Body of pancreas (tissue), 4 donors: ENCODE measurements around the gene DNAH3.

Source experiments
- POLR2A ChIP-seq, 3 donors: fragments of 450-650 bp; IDR thresholded peaks; one replicate each; pipeline ENCODE4 v1.6.1; 2016; ENCODE audit warnings: antibody characterized with exemption in 3 of 3, mild to moderate bottlenecking in 2 of 3
- TF ChIP-seq, protein P1 (sequence below), 7 experiments: fragments of 450-650 bp in 4 of 7; fragments of 200-600 bp in 3 of 7; sonication (generic) in 3 of 7; IDR thresholded peaks; one replicate each; pipeline ENCODE4 v1.5.1; 2016 to 2019; ENCODE audit warnings: antibody characterized with exemption in 7 of 7

DNA sequence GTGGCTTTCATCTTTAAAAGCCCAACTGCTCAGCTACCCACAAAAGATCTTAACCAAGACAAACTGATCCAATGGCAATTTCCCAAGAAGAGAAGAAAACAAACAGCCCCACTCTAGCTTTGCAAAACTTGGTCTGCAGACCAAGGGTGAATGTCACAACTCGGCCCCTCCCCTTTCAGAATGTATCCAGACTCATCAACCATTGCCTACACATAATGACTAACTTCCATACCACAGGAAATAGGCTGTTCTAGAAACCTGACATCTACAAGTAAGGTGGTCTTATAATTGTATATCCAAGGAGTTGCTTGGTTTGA is 266.4 kb downstream of the DNAH3 start:
- TF ChIP-seq, protein P1, sequence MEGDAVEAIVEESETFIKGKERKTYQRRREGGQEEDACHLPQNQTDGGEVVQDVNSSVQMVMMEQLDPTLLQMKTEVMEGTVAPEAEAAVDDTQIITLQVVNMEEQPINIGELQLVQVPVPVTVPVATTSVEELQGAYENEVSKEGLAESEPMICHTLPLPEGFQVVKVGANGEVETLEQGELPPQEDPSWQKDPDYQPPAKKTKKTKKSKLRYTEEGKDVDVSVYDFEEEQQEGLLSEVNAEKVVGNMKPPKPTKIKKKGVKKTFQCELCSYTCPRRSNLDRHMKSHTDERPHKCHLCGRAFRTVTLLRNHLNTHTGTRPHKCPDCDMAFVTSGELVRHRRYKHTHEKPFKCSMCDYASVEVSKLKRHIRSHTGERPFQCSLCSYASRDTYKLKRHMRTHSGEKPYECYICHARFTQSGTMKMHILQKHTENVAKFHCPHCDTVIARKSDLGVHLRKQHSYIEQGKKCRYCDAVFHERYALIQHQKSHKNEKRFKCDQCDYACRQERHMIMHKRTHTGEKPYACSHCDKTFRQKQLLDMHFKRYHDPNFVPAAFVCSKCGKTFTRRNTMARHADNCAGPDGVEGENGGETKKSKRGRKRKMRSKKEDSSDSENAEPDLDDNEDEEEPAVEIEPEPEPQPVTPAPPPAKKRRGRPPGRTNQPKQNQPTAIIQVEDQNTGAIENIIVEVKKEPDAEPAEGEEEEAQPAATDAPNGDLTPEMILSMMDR (IDR thresholded peaks at IDR 0.05): no peak
- TF ChIP-seq POLR2A (IDR thresholded peaks at IDR 0.05): no peak
